Femur (tissue), 1 donor: ENCODE measurements around the gene RAB1B.
A peak's percentile ranks its signal among the peaks of the same experiment; 100 is the strongest.

Experiments used
- DNase-seq: peaks from one replicate; pipeline ENCODE4 v3.0.0-alpha.2; 2017

Gene RAB1B

GRCh38 chr11:66325263-66325671 lies 56.8 kb downstream of the RAB1B start:
- DNase-seq = no peak

- DNase-seq = peak; percentile 70
Measured at GRCh38 chr11:66326261-66327111, 58.0 kb downstream of the RAB1B start.
